Esophagus squamous epithelium (tissue), 4 donors: ENCODE measurements around the gene TBXA2R.

Experiments used
- POLR2A ChIP-seq, 4 donors: fragments of 450-650 bp; IDR thresholded peaks; one replicate each; pipeline ENCODE4 v1.6.1; 2017; ENCODE audit warnings: antibody characterized with exemption in 4 of 4, mild to moderate bottlenecking in 4 of 4, moderate library complexity in 3 of 4
- TF ChIP-seq, protein P1 (sequence below), 6 experiments: fragments of 450-650 bp in 4 of 6; fragments of 200-600 bp in 2 of 6; sonication (generic) in 2 of 6; IDR thresholded peaks; one replicate each; pipeline ENCODE4 v1.5.1; 2016 to 2019; ENCODE audit warnings: antibody characterized with exemption in 6 of 6, mild to moderate bottlenecking in 4 of 6, moderate library complexity in 4 of 6

DNA sequence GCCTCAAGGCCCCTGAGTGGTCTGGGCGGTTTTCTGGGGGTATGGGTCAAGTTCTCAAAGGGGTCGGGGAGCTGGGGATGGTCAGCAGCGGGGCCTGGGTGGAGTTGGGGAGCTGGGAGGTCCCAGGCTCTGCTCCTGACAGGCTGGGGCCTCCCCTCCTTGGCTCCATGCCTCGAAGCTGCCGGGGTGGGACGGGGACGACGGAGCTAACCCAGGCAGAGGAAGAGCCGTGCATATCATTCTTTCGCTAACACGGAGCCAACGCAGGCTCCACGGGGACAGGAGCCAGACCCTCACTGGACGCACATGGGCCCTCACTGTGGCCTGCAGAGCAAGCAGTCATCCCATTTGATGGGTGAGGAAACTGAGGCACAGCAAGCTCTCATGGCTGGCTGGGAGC lies 45.7 kb upstream of the TBXA2R start:
- TF ChIP-seq, protein P1, sequence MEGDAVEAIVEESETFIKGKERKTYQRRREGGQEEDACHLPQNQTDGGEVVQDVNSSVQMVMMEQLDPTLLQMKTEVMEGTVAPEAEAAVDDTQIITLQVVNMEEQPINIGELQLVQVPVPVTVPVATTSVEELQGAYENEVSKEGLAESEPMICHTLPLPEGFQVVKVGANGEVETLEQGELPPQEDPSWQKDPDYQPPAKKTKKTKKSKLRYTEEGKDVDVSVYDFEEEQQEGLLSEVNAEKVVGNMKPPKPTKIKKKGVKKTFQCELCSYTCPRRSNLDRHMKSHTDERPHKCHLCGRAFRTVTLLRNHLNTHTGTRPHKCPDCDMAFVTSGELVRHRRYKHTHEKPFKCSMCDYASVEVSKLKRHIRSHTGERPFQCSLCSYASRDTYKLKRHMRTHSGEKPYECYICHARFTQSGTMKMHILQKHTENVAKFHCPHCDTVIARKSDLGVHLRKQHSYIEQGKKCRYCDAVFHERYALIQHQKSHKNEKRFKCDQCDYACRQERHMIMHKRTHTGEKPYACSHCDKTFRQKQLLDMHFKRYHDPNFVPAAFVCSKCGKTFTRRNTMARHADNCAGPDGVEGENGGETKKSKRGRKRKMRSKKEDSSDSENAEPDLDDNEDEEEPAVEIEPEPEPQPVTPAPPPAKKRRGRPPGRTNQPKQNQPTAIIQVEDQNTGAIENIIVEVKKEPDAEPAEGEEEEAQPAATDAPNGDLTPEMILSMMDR (IDR thresholded peaks at IDR 0.05), result no peak
- no peak for TF ChIP-seq POLR2A (IDR thresholded peaks at IDR 0.05)
